GM12878 (cell line): ENCODE data around the gene DONSON. TPM values are rescaled to one million over a fixed set of nuclear protein-coding genes. Genes with fewer than 3 reads are reported as not detected.

ENCODE experiments used
- ATAC-seq: fragments of 200-7000 bp; cut with Tn5 transposase; 3 replicates; pipeline ENCODE4 v1.9.1; 2020; ENCODE audit warnings: mild to moderate bottlenecking, moderate library complexity
- BruUV-seq: library from RNA; stranded (reverse); fragments of 400-500 nt; replicated peaks from 2 replicates; lab custom pipeline; 2021; lab: Mats Ljungman, UMichigan
- CTCF ChIA-PET: fragments of 300-600 bp; sonication (Branson Sonifier 250); formaldehyde crosslinking; extraction: SDS; loops from one replicate; lab custom pipeline; 2021; ENCODE audit warnings: inconsistent platforms; lab: Yijun Ruan, JAX
- POLR2A ChIA-PET: fragments of 350-600 bp; formaldehyde crosslinking; extraction: SDS; loops from one replicate; lab custom pipeline; 2021; ENCODE audit warnings: inconsistent platforms; lab: Charles Lee
- RAD21 ChIA-PET: fragments of 300-600 bp; sonication (Branson Sonifier 250); formaldehyde crosslinking; loops from one replicate; lab custom pipeline; 2023; ENCODE audit warnings: antibody characterized with exemption; ENCODE audit not compliant: unreplicated experiment; lab: Charles Lee
- SMC1A ChIA-PET: fragments of 300-600 bp; sonication (Branson Sonifier 250); formaldehyde crosslinking; loops from one replicate; lab custom pipeline; 2023; ENCODE audit not compliant: unreplicated experiment, uncharacterized antibody; lab: Charles Lee
- DNase-seq: peaks from one replicate; pipeline ENCODE4 v3.0.0-alpha.2; 2011; ENCODE audit warnings: low read depth, low spot score
- FAIRE-seq: peaks from 3 replicates; lab custom pipeline; 2011; peaks lifted over from hg19 to GRCh38; lab: Jason Lieb, UNC
- H2AFZ ChIP-seq: 2 replicates; pipeline ENCODE4 v1.6.0; 2011; ENCODE audit warnings: low read depth, low read length, control low read depth; ENCODE audit not compliant: control insufficient read depth
- H3K27ac ChIP-seq: 2 replicates; pipeline ENCODE4 v1.5.1; 2011; ENCODE audit warnings: control low read depth; ENCODE audit not compliant: control insufficient read depth, insufficient read depth
- H3K27me3 ChIP-seq, 2 experiments: replicated peaks in 1 of 2; 2 replicates each; pipeline versions ENCODE4 v1.6.0 to v1.6.1; 2011; ENCODE audit warnings: low read length in 1 of 2; ENCODE audit not compliant: control insufficient read depth in 2 of 2, insufficient read depth in 2 of 2
- H3K36me3 ChIP-seq, 2 experiments: 2 replicates each; pipeline ENCODE4 v1.5.1; 2011; ENCODE audit warnings: low read length in 1 of 2; ENCODE audit not compliant: control insufficient read depth in 2 of 2, insufficient read depth in 2 of 2
- H3K4me1 ChIP-seq: 2 replicates; pipeline ENCODE4 v1.6.1; 2011; ENCODE audit warnings: mild to moderate bottlenecking, low read length, moderate library complexity, mixed read lengths; ENCODE audit not compliant: control insufficient read depth, insufficient read depth
- H3K4me2 ChIP-seq: 2 replicates; pipeline ENCODE4 v1.6.0; 2011; ENCODE audit warnings: control low read depth; ENCODE audit not compliant: control insufficient read depth, insufficient read depth
- H3K4me3 ChIP-seq: fragments of 200-600 bp; sonication (generic); 2 replicates; pipeline ENCODE4 v1.5.1; 2016
- H3K79me2 ChIP-seq: 2 replicates; pipeline ENCODE4 v1.6.0; 2011; ENCODE audit warnings: low read length; ENCODE audit not compliant: control insufficient read depth, insufficient read depth
- H3K9ac ChIP-seq: 2 replicates; pipeline ENCODE4 v1.8.0; 2011; ENCODE audit warnings: low read length, control low read depth, mixed read lengths; ENCODE audit not compliant: control insufficient read depth, insufficient read depth
- H3K9me3 ChIP-seq: replicated peaks from 3 replicates; pipeline ENCODE4 v1.5.1; 2011; ENCODE audit warnings: mild to moderate bottlenecking, low read length; ENCODE audit not compliant: control insufficient read depth, insufficient read depth
- H4K20me1 ChIP-seq: 2 replicates; pipeline ENCODE4 v1.6.0; 2011; ENCODE audit not compliant: control insufficient read depth, insufficient read depth
- EP300 ChIP-seq, 2 experiments: fragments of 150-350 bp in 1 of 2; IDR thresholded peaks; 2 replicates each; pipeline ENCODE4 v1.6.1; 2011 to 2012; ENCODE audit warnings: low read depth in 2 of 2, low read length in 2 of 2, borderline replicate concordance in 1 of 2, improper control_type of control experiment in 1 of 2, inconsistent platforms in 1 of 2; ENCODE audit not compliant: control insufficient read depth in 1 of 2
- POLR2A ChIP-seq: IDR thresholded peaks from 2 replicates; pipeline ENCODE4 v1.6.1; 2011; ENCODE audit warnings: low read depth, mild to moderate bottlenecking, low read length
- POLR2AphosphoS2 ChIP-seq: IDR thresholded peaks from 2 replicates; pipeline ENCODE4 v1.6.1; 2011; ENCODE audit warnings: low read depth, mild to moderate bottlenecking, low read length, improper control_type of control experiment, moderate library complexity
- POLR2AphosphoS5 ChIP-seq: IDR thresholded peaks from 2 replicates; pipeline ENCODE4 v1.6.1; 2011; ENCODE audit warnings: mild to moderate bottlenecking, low read length, inconsistent platforms
- WGBS: methylation state at CpG from one replicate; pipeline ENCODE4 v1.1.6; 2016; ENCODE audit warnings: low lambda C conversion rate; ENCODE audit not compliant: insufficient replicate concordance, insufficient coverage; ENCODE audit errors: missing lambda C conversion rate; 5-methylcytosine and 5-hydroxymethylcytosine counted together
- in situ Hi-C: fragments of 300-500 bp; cut with MboI; formaldehyde crosslinking; loops from 9 replicates; pipeline ENCODE4 v1.14.3; 2018; ENCODE audit warnings: mixed read lengths
- intact Hi-C: fragments of 100-400 bp; cut with micrococcal nuclease; formaldehyde crosslinking; loops from one replicate; pipeline ENCODE4 v1.14.2; 2022; ENCODE audit not compliant: unreplicated experiment
- polyA plus RNA-seq, 11 experiments: library from polyadenylated mRNA; depleted of rRNA in 4 of 11; unstranded in 6 of 11; stranded (reverse) in 5 of 11; fragments of >200 nt; fragmentation: Nextera tagmentation in 4 of 11; fragmentation: Illumina TruSeq in 1 of 11; extraction: Ambion mirVana in 4 of 11; extraction: Trizol in 1 of 11; gene quantifications; 1 replicate in 1 of 11; 2 replicates in 10 of 11; pipeline versions ENCODE4 v1.2.1 to v1.2.3, GENCODE V29; 2011 to 2016; ENCODE audit warnings: inconsistent platforms in 2 of 11, missing spikeins in 2 of 11, low read depth in 1 of 11
- total RNA-seq, 4 experiments: library from RNA; depleted of rRNA in 3 of 4; stranded (reverse); fragments of >200 nt in 3 of 4; fragmentation: Illumina TruSeq in 1 of 4; extraction: Trizol in 1 of 4; gene quantifications; 2 replicates each; pipeline versions ENCODE4 v1.2.1 to v1.2.3, GENCODE V29; 2013 to 2021

Gene DONSON
- total and polyA plus RNA-seq, 10 of the 15 experiments (the other 5 are each of a cell fraction or from before 2014, with no cell fraction given), result 13.6 to 51.2 (median 32.2) TPM

- H3K36me3 ChIP-seq, result peaks cover 40 to 63% of the 10 kb centered on the region in 2 experiments
- peaks cover 2% of the 10 kb centered on the region for H4K20me1 ChIP-seq
- H3K4me1 ChIP-seq, result no peaks in the 10 kb centered on the region
- H3K4me3 ChIP-seq, result no peak overlapping the region
- H3K27ac ChIP-seq, result no peak overlapping the region
- BruUV-seq, result no TSS peak
- CTCF ChIA-PET, result interaction anchor here (0.6 to 1.4 kb wide), 2 partner anchors 19 to 55 kb away, joined by 3 to 4 read pairs; no protein-coding TSS in a partner anchor
- in situ Hi-C loops, result no loop called here
- no peak overlapping the region for H3K4me2 ChIP-seq
- SMC1A ChIA-PET, result interaction anchor here (0.6 to 1.2 kb wide), 3 partner anchors 8 to 23 kb away, joined by 3 to 6 read pairs (median 4); partner anchors contain the start of gene SON
- H3K9ac ChIP-seq, result no peak overlapping the region
- over 99% methylated on average over 23 of the region's 23 CpGs for WGBS
- POLR2A ChIA-PET, result no interaction called here
- TF ChIP-seq EP300 (IDR thresholded peaks at IDR 0.05; ENCODE audit: borderline replicate concordance in 1 of 2, control insufficient read depth in 1 of 2, low read depth in 2 of 2, low read length in 2 of 2) (no peak), POLR2A (peak; percentile 73; the same call in 1 of the 2 replicates), POLR2AphosphoS2 (peak; percentile 15; the same call in 1 of the 2 replicates), POLR2AphosphoS5 (peak; percentile 36; the same call in 1 of the 2 replicates)
- TF ChIP-seq, all 136 proteins: peak for 3
- H3K27me3 ChIP-seq, result no peaks in the 10 kb centered on the region
- FAIRE-seq (no peak), DNase-seq (no peak), ATAC-seq (no peak)
- RAD21 ChIA-PET, result no interaction called here
- peaks cover 91% of the 10 kb centered on the region for H3K79me2 ChIP-seq
- intact Hi-C loops, result no loop called here
- H3K9me3 ChIP-seq, result peaks cover 21% of the 10 kb centered on the region; the same call in 2 of the 3 replicates
- no peak overlapping the region for H2AFZ ChIP-seq
These were observed 37.5 kb downstream of the DONSON start for GRCh38 chr21:33550772-33551660.
